GM18526 (cell line): ENCODE measurements around the gene SLC10A7.
A peak's percentile ranks its signal among the peaks of the same experiment; 100 is the strongest.

Experiments used
- POLR2A ChIP-seq: IDR thresholded peaks from 3 replicates; pipeline ENCODE4 v1.6.1; 2011; ENCODE audit not compliant: insufficient read length; ENCODE audit errors: extremely low read depth

SLC10A7 gene

DNA sequence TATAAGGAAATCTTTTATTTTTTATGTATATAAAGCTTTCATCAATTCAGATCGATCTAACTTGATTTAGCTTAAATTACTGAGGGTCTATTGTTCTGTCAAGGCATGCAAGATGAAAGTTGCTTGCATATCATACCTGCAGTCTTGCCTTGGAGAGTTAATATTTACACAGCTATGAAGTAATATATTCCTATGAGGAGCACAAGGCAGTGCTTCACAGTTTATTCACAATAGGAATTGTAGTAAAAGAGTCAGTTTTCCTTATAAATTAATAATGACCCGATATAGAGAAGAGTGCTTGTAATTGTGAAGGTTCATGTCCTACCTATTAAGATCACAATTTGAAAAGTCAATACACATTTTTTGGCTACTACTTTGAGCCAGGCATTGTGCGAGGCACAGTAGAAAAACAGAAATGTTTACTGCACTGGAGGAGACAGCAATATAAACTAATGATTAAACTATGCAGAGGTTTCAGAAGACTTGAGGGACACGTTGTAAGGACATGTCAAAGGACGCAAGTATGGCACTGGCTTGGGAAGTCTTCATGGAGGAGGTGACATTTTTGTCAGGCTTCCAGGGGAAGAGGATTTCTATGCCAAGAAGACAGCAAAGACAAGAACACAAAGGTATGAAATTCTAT lies 268.6 kb downstream of the SLC10A7 start:
- no peak for TF ChIP-seq POLR2A

DNA sequence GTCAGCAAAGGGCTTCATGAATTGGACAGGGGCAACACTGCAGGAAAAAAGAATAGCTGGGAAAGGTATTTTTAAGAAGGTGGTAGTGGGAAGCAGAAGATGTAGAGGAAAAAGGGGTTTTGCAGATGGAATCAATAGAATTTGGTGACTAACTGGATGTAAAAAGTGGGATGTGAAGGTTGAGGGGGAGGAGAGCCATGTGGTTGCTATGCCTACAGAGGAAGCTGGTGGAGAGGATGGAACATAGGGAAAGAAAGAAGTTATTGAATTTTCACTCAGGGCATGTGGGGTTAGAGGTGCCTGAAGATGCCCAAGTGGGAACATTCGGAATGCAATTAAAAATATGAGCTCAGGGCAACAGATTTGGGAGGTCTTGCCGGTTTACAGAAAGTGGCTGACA lies 274.4 kb downstream of the SLC10A7 start:
- TF ChIP-seq POLR2A = no peak

DNA sequence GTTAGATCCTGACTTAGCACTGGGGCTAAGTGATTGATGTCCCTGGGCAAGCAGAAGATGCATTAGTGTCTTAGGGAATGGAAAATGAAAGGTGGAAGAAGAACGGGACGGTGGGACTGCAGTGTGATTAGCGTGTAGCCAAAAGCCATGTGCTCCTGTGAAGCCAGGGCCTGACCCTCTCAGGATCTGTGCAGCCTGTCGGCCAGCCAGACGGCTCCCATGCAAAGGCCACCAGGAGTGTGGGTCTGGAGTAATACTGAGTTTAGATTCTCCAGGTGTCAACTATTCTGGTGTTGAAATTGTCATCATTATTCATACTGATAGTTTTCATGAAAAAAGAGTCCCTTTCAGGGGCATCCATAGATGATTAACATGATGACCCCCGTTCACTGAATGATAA lies 275.4 kb downstream of the SLC10A7 start:
- no peak for TF ChIP-seq POLR2A

DNA sequence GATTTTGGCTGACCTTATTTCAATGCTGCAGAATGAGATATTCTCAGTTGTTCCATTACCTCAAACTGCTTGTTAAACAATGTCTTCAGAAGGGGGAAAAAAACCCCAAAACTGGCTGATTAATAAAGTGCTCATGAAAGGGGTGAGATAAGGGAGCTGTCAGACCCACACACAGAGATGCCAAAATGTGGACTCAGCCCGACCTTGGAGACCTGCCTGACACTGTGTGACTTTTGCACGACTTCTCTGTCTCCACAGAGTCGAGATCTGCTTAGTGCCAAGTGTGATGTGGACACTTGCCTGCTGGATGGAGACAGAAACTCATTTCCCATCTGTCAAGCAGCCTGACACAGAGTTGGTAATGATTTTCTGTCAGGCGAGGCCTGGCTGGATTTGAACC lies 275.9 kb downstream of the SLC10A7 start:
- no peak for TF ChIP-seq POLR2A

DNA sequence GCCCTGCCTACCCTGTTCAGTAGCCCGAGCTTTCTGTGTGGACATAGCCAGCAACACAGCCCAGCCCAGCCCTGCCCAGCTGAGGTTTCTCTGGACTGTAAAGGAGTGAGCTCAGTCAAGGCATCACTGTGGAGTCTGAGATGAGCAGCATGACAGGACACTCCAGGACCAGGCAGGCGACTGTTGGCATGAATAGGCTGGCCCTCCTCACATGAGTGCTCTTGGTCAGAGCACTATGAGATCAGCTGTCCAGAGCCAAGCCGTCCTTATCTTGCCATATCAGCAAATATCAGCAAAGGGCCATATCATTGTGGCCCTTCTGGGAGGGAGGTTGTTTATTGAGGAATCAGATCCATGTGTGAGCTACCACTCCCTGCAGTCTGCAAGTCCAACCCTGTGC lies 276.5 kb downstream of the SLC10A7 start:
- no peak for TF ChIP-seq POLR2A

DNA sequence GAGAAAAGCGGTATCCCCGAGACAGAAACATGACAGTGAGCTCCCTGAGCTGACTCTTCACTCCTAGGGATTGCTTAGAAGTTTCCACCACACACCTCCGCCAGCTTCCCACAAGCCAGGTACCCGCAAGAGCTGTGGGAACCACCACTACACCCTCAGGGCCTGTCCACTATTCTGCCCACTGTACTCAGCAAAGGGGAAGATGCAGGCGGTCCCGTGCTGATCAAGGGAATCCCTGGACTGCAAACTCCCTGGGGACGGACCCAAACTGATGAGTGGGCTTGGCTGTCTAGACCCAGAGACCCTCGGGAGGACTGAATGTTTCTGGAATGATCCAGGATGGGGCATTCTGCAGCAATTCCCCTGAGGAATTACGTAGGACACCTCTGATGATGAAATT lies 277.2 kb downstream of the SLC10A7 start:
- no peak for TF ChIP-seq POLR2A

DNA sequence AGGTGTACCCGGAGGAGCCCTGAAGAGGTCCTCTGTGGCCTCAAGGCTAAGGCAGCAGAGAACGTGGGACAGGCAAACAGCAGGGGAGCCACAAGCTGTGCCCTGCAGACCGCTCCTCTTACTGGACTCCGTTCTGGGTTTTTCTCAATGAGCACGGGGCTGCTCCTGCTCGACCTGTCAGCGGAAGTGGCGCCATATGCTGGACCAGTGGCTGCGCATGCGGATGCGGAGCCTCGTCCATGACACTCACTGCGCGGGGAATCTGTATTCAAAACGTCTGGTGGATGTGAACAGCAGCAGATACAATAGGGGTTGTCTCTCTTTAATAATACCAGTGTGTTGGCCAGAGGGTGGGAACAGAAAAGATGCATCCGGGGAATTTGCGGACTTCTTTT lies 277.9 kb downstream of the SLC10A7 start:
- peak; percentile 8 for TF ChIP-seq POLR2A

DNA sequence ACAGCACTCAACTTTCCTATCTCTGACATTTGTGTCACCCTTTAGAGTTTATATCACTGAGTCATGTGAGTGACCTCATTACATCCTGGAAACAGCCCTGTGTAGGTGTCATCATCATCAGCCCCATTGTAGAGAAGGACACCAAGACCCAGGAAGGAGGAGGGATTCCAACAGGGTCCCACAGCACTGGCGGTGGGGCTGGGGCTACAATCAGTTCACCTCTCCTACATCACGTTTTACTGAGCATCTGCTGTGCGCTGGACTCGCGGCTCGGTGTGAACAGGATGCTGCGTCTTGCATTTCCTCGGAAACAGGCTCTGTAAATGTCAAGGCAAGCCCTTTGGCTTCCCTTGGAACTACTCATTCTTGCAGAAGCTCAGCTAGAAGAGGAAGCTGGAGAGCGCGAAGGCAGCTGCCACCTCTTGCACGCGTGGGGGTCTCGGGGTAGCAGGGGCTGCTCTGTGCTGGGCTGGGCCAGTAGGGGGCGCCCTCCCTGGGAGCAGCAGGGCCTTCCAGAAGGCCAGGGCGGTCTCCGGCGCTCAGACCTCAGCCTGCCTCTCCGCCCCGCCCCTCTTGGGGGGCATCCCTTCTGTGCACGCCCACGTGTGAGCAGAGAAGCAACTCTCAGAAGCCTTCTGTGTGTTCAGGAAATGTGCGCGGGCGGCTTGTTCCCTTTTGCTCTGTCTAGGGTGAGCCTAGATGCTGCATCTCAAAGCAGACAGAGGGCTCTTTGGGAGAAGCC lies 278.4 kb downstream of the SLC10A7 start:
- peak; percentile 31 for TF ChIP-seq POLR2A

DNA sequence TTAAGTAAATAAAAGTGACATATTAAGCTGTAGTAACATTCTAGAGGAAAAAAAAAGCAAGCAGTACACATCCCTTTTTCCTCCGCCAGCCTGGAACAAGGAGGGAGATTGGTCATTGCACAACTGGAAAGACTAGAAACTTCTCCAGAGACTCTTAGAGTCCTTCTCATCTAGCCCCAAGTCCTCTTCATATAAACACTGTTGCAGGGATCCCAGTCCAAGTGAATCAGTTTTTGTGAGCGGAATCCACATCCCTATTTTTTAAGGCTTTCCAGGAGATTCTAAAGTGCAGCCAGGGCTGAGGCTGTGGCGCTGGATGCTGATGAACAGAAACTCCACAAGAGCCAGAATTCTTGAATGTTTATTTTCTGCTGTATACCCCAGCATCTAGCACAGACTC lies 283.6 kb downstream of the SLC10A7 start:
- TF ChIP-seq POLR2A = no peak

DNA sequence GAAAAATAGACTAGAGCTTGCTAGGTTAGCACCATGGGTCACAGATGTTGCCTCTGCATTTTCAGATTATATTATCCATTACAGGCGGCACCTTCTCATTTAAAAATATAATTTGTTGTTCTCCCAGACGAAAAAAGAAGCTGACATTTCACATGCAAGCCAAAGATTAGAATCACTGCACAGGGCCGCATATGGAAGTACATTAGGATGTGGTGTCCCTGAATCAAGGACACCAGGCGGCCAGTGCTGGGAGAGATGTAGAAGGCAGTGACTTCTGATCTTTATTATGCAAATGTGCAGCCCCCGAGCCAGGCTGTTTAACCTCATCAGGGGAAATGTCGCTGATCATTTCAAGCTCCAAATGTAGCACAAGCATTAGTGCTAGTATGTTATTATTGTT lies 284.6 kb downstream of the SLC10A7 start:
- no peak for TF ChIP-seq POLR2A

DNA sequence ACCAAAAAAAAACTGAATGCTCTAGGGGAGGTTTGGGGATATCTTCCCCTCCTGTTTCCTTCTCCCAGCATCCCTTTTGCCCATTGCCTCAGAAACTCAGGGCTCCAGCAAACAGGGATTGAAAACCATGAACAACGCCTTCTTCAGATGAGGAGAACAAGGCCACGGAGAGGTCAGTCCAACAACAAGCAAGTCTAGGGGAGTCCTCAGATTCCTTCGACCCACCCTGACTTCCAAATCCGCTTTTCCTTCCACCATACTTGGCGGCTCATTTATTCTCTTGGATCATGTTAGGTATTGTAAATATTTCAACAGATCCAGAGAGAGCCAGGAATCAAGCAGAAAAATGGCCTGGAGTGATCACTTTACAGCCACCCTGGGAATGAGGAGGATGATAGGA lies 285.5 kb downstream of the SLC10A7 start:
- TF ChIP-seq POLR2A = no peak

DNA sequence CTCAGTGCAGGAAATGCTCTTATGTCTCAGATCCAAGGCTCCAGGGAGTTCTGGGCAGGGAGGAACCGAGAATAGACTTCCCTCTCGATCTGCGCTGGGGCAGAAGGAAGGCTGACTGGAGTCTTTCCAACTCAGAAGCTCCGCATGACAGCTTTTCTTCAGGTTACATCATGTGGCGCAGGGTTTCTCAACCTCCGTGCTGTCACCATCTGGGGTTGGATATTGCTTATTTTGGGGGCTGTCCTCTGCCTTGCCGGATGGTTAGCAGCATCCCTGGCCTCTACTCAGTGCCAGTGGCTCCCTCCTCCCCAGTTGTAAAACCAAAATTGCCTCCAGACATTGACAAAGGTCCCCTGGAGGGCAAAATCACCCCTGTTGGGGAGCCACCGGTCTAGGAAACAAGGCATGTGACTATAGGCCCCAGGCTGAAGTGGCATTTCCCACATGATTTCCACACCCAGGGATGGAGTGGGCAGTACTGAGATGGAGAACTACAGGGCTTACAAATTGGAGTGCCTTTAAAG lies 286.0 kb downstream of the SLC10A7 start:
- TF ChIP-seq POLR2A = no peak

DNA sequence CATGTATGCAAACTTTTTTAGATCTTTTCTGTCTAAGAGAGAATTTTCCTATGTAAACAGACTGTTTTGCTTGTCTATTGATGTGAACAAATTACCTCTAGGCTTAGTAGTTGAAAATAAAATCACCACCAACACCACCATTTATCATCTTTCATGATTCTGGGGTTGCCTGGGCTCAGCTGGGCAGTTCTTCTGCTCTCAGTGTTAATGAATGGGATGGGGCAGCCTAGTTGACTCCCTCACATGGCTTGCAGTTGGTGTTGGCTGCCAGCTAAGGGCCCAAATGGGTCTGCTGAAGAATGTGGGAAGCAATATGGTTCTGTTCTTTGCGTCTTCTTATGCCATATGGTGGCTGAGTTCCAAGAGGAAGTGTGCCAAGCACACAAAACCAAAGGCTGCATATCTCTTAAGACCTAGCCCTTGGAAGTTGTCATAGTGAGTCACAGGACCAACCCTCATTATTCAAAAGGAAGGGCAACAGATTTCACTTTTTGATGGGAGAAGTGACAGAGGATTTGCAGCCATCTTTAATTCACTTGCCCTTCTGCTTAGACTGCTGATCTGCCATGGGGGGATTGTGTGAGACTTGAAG lies 289.5 kb downstream of the SLC10A7 start:
- no peak for TF ChIP-seq POLR2A

DNA sequence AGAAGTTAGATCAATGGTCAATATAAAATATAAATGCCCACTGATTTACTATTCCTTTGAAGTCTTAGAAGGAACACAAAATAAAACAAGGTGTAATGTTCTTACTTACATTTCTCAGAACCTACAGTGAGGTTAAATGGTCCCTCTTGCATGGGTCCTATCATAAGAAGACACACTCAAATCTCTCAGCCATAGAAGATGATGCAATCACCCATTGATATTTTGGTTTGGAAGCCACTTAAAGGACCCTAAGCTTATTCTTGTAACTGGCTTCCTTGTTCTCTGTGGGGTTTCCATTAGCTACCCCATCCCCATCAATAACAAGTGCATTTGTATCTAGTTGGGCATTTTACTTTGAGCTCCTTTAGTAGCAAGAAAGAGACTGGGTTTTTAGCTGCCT lies 292.3 kb downstream of the SLC10A7 start:
- no peak for TF ChIP-seq POLR2A

DNA sequence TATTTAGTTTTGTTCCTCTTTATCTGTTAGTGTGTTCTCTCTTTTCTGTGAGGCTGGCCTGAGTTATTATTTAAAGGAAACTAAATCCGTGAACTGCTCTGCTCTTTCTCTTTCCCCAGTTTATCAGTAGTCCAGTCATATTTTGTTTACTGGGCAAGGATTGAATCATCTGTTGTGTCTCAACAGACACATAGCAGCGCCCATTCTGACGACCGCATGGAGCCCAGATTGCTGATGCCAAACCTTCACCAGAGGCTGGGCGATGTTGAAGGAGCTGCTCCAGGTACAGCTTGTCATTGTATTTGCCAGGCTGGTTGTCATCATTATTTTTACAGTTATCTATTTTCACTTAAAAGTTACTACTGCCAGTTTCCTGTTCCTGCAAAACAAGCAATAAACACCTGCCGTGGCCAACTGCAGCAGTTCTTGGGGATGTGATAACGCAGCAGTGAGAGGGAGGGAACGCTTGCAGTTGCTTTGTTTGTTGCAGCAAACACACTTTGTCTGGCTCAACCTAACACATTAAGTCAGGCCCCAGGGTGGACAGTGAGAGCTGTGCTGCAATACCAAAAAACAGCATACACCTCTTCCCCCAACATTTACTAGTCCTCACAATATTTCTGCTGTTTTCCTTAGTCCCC lies 297.3 kb downstream of the SLC10A7 start:
- TF ChIP-seq POLR2A = no peak

DNA sequence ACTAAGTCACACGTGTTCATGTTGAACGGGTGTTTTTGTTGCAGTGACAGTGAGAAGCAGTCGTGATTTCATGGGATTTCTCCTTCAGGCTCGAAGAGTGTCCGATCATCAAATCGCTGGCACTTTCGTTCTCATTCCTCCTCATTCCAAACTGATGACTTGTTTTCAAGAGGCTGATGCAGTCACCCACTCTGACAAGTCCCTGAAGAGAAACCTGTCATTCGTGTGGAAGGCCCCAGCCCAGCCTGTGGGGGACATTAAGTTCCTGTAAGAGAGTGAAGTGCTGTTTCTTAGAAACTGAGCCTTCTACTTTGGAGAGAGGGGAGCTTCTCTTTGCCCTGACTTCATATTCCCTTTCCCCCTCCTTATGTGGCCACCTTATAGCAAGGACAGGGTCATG lies 299.4 kb downstream of the SLC10A7 start:
- TF ChIP-seq POLR2A = no peak

DNA sequence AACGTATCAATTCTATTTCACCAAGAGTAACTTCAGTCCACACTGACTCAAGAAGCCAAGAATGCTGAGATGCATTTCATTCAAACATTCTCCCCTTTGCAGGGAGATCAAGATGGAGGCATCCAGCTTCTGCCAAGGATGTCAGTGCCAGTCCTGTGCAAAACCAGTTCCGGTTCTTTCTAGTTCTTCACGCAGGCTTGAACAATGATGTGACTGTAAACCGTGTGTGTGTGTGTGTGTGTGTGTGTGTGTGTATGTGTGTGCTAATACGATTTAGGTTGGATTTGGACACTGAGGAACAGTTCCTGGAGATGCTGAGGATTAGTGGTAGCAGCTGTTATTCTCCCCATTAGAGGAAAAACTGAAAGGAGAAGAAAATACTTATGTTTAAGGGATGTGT lies 307.5 kb downstream of the SLC10A7 start, which contains the start of gene REELD1:
Gene REELD1, plus strand, starts transcription at position 301 of the 400 bp plus-strand sequence. CDS start 2,415 bp downstream, outside the sequence.
- no peak for TF ChIP-seq POLR2A
